ENCODE results near the gene LOC128125822.

DNA sequence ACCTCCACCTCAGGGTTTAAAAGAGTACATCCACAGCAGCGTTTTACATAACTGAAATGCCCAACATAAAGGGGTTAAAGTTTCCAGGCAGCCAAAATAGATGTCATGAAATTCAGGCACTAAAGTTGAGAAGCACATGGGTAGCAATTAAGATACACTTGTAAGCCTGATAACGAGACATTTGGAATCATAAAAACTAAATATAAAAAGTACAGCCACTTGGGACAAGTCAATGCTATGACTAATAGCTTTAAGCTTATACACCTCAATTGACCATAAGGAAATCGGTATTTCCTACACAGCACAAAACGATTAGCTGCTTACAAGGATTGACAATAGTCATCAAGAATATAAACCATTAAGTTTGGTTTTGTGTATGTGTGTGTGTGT, 11.8 kb downstream of the LOC128125822 start:
- TF ChIP-seq, protein P1, sequence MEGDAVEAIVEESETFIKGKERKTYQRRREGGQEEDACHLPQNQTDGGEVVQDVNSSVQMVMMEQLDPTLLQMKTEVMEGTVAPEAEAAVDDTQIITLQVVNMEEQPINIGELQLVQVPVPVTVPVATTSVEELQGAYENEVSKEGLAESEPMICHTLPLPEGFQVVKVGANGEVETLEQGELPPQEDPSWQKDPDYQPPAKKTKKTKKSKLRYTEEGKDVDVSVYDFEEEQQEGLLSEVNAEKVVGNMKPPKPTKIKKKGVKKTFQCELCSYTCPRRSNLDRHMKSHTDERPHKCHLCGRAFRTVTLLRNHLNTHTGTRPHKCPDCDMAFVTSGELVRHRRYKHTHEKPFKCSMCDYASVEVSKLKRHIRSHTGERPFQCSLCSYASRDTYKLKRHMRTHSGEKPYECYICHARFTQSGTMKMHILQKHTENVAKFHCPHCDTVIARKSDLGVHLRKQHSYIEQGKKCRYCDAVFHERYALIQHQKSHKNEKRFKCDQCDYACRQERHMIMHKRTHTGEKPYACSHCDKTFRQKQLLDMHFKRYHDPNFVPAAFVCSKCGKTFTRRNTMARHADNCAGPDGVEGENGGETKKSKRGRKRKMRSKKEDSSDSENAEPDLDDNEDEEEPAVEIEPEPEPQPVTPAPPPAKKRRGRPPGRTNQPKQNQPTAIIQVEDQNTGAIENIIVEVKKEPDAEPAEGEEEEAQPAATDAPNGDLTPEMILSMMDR (IDR thresholded peaks at IDR 0.05) = no peak
- no peak for TF ChIP-seq POLR2A (IDR thresholded peaks at IDR 0.05)

All from Peyer's patch (tissue), 4 donors.